HG02759 (cell line): ENCODE data around the gene SLC2A11.
"Not testable (repeated sequence)": the region's sequence is repeated elsewhere in the genome, so short reads cannot be mapped to it uniquely, and the experiment has no call there.

ENCODE experiments used
- ATAC-seq: cut with Tn5 transposase; IDR thresholded peaks from one replicate; pipeline ENCODE4 v1.9.1; 2021; ENCODE audit warnings: mild to moderate bottlenecking, moderate library complexity; ENCODE audit not compliant: unreplicated experiment

SLC2A11 gene

DNA sequence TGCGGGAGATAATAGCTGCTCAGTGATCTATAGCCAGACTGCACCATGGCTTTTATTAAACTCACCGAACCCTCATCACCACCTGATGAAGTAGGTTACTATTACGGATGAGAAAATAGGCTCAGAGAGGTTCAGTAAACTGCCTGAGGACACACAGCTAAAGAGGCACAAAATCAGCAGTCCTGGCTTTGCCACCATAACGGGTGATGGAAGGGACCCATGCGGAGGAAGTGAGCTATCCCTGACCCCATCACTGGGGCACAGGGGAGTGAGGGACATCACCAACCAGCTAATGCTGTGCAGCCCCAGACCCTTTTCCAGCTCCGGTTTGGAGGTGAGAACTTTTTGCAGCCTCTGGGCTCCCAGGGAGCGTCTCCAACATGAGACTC is 11.6 kb upstream of the SLC2A11 start:
- ATAC-seq, result no peak

DNA sequence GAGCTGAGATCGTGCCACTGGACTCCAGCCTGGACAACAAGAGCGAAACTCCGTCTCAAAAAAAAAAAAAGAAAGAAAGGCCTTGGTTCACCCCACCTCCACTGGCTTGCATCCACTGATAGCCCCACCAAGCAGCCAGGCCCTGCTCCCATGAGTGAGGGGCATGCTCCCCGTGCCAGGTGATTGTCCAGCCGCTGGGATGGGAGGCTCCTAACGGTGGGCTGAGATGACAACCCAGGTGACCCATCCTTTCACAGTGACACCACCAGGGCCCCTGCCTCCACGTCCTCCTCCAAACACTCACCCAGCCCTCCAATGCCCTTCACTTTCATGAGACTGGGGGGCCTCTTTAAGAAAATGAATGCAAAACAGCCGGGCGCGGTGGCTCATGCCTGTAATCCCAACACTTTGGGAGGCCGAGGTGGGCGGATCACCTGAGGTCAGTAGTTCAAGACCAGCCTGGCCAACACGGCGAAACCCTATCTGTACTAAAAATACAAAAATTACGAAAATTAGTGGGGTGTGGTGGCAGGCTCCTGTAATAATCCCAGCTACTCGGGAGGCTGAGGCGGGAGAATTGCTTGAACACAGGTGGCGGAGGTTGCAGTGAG is 10.3 kb upstream of the SLC2A11 start:
- ATAC-seq, result no peak

GRCh38 chr22:23847991-23848864 is 9.4 kb upstream of the SLC2A11 start:
- no peak for ATAC-seq

- peak; percentile 46 for ATAC-seq
Measured at GRCh38 chr22:23849009-23850006, 8.4 kb upstream of the SLC2A11 start.

DNA sequence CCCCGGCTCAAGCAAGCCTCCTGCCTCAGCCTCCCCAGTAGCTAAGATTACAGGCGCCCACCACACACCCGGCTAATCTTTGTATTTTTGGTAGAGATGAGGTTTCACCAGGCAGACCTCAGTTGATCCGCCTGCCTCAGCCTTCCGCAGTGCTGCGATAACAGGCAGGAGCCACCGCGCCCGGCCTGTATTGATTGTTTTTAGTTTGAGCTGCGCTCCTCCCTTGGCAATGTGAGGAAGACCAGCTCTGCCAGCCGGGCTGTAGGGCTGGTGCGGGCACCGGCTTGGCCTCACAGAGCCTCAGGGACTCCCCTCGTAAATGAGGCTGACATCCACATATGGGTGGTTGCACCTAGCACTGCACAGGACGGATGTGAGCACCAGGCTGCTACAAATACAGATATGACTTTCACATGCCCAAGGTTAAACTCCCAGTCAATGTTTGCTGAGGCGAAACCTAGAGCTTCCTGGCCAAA is 7.5 kb upstream of the SLC2A11 start:
- ATAC-seq, result peak; percentile 47

DNA sequence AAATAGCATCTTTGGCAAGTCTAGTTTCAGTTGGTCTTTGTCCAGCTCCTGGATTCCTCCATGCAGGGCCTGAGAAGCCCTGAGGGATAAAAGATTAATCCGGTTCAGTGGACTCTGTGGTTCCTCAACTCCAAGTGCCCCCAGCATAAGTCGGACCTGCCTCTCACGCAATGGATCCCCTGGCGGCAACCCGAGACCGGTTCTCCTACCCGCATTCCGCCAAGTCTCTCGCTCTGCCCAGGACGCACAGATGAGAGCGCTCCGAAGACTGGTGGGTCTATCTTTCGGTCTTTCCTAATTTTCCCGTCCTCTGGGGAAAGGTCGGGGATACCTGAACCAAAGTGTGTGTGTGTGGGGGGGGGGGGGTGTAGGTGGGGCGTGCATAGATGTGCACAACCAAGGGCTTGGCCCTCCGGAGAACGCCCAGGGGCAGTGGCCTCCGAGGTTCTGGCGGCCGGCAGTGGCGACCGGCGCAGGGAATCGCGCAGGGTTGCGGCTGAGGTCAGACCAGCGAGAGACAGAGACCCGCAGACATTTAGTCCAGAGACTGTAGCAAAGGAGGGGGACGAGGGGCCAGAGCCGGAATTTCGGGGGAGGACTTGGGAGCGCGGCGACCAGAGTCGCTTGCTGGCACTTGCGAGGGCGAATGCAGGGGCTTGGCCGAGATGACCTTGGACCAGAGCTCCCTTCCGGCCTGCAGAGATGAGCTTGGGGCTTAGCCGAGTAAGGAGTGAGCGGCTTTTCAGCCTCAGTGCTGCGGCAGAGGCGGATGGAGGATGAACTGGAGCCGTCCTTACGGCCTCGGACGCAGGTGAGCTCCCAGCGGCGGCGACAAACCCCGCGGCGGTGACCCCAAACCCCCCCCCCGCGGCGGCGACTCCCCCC is 712 bp upstream of the SLC2A11 start:
- peak; percentile 52 for ATAC-seq

- ATAC-seq, result no peak
Measured at GRCh38 chr22:23858484-23858815, 775 bp downstream of the SLC2A11 start.

DNA sequence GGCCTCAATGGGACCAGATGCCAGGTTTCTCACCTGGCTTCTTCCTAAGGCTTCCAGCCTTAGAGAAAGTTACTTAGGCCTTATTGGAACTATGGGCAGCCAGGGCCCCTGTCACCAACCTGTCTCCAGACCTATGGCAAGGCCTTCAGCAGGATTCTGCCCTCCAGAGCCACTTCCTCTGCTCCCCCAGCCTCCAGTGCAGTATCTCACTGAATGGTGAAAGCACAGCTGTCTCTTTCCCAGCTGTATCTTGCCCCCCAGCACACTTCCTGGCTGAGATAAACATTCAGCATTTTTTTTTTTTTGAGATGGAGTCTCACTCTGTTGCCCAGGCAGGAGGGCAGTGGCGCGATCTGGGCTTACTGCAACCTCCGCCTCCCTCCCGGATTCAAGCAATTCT is 1.5 kb downstream of the SLC2A11 start:
- no peak for ATAC-seq

DNA sequence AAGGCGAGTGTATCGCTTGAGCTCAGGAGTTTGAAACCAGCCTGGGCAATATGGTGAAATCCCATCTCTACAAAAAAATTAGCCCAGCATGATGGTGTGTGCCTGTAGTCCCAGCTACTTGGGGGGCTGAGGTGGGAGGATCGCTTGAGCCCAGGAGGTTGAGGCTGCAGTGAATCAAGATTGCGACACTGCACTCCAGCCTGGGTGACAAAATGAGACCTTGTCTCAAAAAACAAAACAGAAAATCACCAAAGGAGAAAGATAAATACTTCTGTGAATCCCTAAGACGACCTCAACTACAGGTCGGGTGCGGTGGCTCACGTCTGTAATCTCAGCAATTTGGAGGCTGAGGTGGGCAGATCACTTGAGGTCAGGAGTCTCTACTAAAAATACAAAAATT is 2.5 kb downstream of the SLC2A11 start:
- ATAC-seq, result not testable (repeated sequence)

DNA sequence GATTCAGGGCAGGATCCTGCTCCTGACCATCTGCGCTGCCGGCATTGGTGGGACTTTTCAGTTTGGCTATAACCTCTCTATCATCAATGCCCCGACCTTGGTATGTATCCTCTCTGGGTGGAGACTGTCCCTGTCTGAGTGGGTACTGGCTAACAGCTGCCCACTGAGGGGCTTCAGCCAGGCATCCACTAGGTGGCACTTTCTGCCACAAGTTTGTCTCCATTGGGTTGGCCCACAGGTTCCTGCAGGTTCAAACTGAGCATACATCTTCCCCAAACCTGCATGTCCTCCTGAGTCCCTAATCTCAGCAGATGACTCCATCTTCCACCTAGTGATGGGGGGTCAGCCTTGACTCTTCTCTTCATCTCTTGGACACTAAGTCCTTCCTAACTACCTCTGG is 4.4 kb downstream of the SLC2A11 start:
- ATAC-seq, result no peak

DNA sequence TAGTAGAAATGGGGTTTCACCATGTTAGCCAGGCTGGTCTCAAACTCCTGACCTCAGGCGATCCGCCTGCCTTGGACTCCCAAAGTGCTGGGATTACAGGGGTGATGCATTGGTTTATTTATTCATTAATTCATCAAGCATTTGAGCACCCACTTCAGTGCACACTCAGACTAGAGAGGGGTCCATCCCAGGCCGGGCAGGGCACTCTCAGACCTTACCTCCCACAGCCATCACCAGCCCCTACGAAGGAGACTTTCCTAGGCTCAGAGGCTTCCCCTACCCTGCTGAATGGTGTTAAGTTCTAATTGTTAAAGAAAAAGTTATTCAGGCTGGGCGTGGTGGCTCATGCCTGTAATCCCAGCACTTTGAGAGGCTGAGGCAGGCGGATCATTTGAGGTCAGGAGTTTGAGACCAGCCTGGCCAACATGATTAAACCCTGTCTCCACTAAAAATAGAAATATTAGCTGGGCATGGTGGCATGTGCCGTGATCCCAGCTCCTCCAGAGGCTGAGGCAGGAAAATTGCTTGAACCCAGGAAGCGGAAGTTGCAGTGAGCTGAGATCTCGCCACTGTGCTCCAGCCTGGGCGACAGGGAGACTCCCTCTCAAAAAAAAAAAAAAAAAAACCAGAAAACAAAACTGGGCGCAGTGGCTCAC is 7.0 kb downstream of the SLC2A11 start:
- not testable (repeated sequence) for ATAC-seq

- no peak for ATAC-seq
Measured at GRCh38 chr22:23868580-23868979, 10.9 kb downstream of the SLC2A11 start.

- no peak for ATAC-seq
Measured at GRCh38 chr22:23874871-23875270, 17.2 kb downstream of the SLC2A11 start.

DNA sequence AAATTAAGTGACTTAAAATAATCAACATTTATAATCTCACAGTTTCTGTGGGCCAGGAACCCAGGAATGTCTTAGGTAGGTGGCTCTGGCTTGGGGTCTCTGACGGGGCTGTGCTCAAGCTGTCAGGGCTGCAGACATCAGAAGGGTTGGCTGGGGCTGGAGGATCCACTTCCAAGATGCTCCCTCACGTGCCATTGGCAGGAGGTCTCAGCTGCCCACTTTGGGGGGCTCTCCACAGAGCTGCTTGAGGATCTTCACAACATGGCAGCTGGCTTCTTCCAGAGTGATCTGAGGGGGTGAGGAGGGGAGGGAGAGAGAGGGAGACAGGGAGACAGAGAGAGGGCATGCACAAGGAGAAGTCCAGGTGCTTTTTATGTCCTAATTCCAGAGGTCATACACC is 18.1 kb downstream of the SLC2A11 start:
- ATAC-seq, result no peak

- no peak for ATAC-seq
Measured at GRCh38 chr22:23877566-23877965, 19.9 kb downstream of the SLC2A11 start.

DNA sequence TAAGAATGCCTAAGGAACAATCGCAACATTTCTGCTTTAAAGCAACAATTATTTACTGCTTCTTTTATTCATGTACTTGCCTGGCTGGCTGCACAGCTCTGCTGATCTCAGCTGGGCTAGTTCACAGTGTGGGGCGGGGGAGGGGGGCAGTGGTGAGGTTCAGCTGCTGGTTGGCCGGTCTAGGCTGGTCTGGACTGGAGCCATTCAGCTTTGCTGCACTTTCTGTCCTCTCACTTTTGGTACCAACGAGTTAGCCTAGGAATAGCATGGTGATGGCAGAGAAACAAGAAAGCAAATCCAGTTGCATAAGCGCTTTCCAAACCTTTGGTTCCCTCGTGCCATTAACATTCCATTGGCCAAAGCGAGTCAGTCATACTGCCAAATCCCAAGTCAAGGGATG is 20.5 kb downstream of the SLC2A11 start:
- ATAC-seq, result no peak

- no peak for ATAC-seq
Measured at GRCh38 chr22:23882370-23882769, 24.7 kb downstream of the SLC2A11 start.

- no peak for ATAC-seq
Measured at GRCh38 chr22:23883658-23884057, 26.0 kb downstream of the SLC2A11 start.

DNA sequence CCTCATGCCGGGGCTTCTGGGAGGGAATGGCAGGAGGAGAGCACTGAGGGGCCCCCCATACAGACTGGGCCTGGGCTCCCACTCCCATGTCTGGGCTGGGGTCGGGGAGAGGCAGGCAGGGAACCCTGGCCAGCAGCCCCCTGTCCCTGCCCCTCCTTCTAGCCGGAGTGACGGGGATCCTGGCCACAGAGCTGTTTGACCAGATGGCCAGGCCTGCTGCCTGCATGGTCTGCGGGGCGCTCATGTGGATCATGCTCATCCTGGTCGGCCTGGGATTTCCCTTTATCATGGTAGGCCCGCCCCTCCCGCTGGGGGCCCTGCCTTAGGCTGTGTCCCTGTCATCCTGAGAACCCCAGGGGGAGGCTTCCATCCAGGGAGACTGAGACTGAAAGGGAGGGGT is 26.5 kb downstream of the SLC2A11 start:
- ATAC-seq, result no peak
